GM21786 (cell line): Measurements from ENCODE around the gene ESR2.

Experiments used
- ATAC-seq: cut with Tn5 transposase; IDR thresholded peaks from one replicate; pipeline ENCODE4 v1.9.1; 2021; ENCODE audit not compliant: unreplicated experiment

ESR2 gene

GRCh38 chr14:64272019-64272418, 22.2 kb downstream of the ESR2 start:
- no peak for ATAC-seq

- no peak for ATAC-seq
Observed at GRCh38 chr14:64266239-64266638, 27.9 kb downstream of the ESR2 start.

DNA sequence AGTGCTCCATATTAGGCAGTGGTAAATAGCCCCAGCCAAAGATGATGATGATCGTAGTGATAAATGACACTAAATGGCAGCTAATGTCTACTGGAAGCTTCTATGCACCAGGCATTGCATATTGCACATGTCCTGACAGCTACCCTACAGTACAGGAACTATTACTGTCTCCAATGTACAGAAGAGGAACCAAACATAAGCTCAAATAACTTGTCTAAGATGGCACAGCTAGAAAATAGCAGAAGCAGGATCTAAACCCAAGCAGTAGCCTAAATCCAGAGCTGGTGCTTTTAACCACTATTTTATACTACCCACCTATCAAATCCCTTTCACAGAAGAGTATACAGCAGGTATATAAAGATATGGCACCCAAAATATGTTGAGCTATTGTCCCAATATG, 28.9 kb downstream of the ESR2 start:
- ATAC-seq: no peak

- ATAC-seq: no peak
Observed at GRCh38 chr14:64260418-64260817, 33.8 kb downstream of the ESR2 start.

- ATAC-seq: no peak
Observed at GRCh38 chr14:64255756-64256155, 38.4 kb downstream of the ESR2 start.

DNA sequence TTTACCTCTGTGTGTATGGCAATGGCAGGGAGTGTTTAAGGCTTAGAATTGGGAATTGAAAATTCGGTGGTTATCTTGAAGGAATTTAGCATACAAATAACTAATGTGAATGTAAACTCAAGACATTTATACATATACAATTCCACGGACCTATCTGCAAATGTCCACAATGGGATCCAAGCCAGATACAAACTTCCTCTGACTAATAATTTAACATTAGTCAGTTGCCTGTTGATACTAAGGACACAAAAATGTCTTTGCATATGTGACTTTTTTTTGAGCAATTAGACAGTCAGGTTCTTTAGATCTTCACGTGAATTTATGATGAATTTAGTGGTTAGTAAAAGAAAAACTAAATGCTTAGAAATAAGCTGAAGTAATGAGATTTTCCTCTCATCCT, 40.5 kb downstream of the ESR2 start:
- no peak for ATAC-seq

- ATAC-seq: no peak
Observed at GRCh38 chr14:64249363-64249762, 44.8 kb downstream of the ESR2 start.

GRCh38 chr14:64248689-64249088, 45.5 kb downstream of the ESR2 start:
- no peak for ATAC-seq

GRCh38 chr14:64247195-64247594, 47.0 kb downstream of the ESR2 start:
- no peak for ATAC-seq

GRCh38 chr14:64246688-64247087, 47.5 kb downstream of the ESR2 start:
- no peak for ATAC-seq

GRCh38 chr14:64245491-64245890, 48.7 kb downstream of the ESR2 start:
- no peak for ATAC-seq

- no peak for ATAC-seq
Observed at GRCh38 chr14:64244279-64244678, 49.9 kb downstream of the ESR2 start.

DNA sequence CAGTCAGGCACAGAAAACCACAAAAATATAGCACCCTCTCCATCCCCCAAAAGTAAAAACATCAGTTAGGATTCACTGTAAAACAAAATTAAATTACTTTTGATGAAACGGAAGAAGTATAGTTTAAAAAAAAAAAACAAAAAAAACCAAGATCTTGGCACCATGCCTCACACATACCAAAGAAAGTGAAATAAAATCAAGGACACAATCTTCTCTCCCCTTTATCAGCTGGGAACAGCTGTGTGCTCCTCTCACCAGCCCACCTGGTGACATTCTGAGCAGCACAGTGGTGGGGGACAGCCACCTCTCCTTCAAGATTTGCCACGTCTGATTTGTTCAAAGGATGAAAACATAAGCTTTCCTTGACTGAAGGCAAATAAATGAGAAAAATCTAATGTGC, 55.5 kb downstream of the ESR2 start:
- ATAC-seq: no peak

GRCh38 chr14:64238049-64238448, 56.1 kb downstream of the ESR2 start:
- no peak for ATAC-seq

DNA sequence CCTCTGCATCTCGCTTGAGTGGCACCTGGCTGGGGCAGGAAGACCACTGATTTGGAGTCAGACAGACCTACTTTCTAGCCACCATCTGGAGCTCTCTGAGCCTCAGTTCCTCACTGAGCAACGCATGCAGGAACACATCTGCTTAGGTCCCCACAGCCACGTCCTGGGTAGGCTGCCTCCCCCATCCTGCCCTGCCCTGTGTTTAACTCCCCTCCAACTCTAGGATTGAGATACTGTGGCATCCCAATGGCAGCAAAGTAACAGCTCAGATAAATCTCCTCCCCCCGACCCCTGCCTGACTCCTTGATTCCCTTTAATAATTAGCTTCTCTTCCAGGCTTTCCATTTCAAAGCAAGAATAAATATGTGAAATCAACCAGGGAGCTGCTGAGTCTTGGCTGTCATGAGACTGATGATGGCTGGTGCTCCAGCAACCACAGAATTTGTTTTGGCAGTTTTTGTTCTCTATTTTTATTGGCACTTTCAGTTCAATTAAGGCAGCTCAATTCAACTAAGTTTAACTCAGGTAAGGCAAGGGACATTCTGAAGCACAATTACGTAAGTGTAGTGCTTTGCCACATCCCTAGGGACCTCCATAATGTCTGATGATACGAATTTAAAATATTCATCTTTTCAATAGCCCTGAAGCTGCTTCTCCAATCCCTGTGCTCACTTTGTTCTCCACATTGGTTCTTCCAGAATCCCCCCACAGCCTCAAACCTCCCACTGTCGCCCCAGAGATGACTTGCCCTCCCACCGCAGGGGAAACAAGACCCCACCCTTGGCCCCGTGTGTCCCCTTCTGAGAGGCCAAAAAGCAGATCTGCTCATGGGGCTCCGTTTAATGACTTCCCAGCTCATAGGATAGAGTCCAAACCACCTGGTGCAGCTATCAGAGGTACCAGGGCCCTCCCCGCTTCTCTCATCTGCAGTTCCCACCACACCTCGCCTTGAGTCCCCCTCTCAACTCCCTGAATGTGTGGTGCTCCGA, 58.2 kb downstream of the ESR2 start:
- peak; percentile 63 for ATAC-seq

GRCh38 chr14:64234877-64235651, 59.1 kb downstream of the ESR2 start:
- ATAC-seq: no peak

GRCh38 chr14:64233531-64234190, 60.5 kb downstream of the ESR2 start:
- no peak for ATAC-seq

- ATAC-seq: no peak
Observed at GRCh38 chr14:64232944-64233343, 61.2 kb downstream of the ESR2 start.

DNA sequence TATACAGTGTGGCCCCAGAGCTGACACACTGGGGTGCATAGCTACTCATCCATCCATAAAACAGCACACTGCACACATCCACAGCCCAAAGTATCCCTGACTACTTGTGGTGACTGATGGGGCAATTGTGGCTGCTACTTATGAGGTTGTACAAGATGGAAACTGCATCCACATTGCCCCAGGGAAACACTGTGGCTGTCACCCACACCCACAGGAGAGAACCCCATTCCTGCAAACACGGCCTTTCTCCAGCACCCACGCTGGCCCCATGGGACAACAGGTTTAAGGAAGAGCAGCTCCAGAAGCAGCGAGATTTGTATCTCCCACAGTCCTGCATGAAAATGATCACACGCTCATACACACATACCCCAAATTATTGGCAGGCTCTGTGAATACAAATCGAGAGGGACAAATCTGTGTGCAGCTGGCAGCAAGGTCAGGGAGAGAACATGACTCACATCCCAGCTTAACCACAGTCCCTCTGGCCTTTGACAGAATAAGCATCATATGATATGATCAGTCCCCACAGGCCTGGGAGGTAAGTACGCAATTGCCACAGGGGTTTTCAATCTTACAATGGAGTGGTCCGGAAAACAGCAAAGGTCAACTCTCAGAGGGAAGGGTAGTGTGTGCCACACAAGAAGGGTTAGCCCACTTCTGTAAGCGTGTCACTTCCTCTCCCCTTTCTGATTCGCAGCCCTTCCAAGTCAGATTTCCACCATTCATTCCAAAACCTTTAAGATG, 61.9 kb downstream of the ESR2 start:
- peak; percentile 50 for ATAC-seq

DNA sequence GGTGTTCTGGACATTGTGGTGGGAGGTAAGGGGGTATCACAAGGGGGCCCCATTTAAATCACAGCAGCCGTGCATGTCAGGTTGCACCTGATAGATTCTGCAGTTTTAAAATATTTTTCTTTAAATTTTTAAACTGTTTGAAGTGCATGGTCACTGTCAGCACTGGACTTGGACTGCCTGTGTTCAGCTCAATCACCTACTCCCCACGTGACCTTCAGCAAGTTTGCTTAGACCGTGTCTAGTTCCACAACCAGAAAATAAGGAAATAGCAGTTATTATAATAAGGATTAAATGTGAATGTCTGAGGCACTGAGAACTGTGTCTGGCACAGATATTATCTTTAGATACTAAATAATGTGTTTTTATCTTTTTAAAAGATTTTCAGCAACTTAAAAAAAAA, 64.7 kb downstream of the ESR2 start:
- no peak for ATAC-seq

- no peak for ATAC-seq
Observed at GRCh38 chr14:64227856-64228255, 66.3 kb downstream of the ESR2 start.
